Gastrocnemius medialis (tissue), 4 donors: ENCODE measurements around the gene PLEKHA5. TPM values are rescaled to one million over a fixed set of nuclear protein-coding genes. Genes with fewer than 3 reads are reported as not detected.

Experiments used
- ATAC-seq, 2 donors: fragments of 150-250 bp; one replicate each; pipeline ENCODE4 v1.9.1; 2016
- DNase-seq, 2 donors: peaks; one replicate each; pipeline ENCODE4 v3.0.0-alpha.2; 2019
- H3K27ac ChIP-seq, 4 donors: fragments of 200-600 bp; sonication (generic); 1 replicate in 1 of 4; 2 replicates in 3 of 4; pipeline ENCODE4 v1.5.1; 2016 to 2018; ENCODE audit warnings: mild to moderate bottlenecking in 2 of 4, moderate library complexity in 1 of 4
- H3K27me3 ChIP-seq, 3 donors: fragments of 200-600 bp; sonication (generic) in 2 of 3; 1 replicate in 1 of 3; 2 replicates in 2 of 3; pipeline versions ENCODE4 v1.5.1 to v1.6.0; 2016 to 2019; ENCODE audit warnings: mild to moderate bottlenecking in 1 of 3, moderate library complexity in 1 of 3
- H3K36me3 ChIP-seq, 2 donors: fragments of 200-600 bp; sonication (generic) in 1 of 2; one replicate each; pipeline ENCODE4 v1.5.1; 2017 to 2018
- H3K4me1 ChIP-seq, 2 donors: fragments of 200-600 bp; sonication (generic) in 1 of 2; one replicate each; pipeline ENCODE4 v1.5.1; 2016 to 2017; ENCODE audit warnings: mild to moderate bottlenecking in 2 of 2
- H3K4me3 ChIP-seq, 4 donors: fragments of 200-600 bp; sonication (generic) in 3 of 4; 1 replicate in 1 of 4; 2 replicates in 3 of 4; pipeline ENCODE4 v1.5.1; 2016 to 2019; ENCODE audit warnings: mild to moderate bottlenecking in 2 of 4
- H3K9me3 ChIP-seq, 3 donors: fragments of 200-600 bp; sonication (generic) in 2 of 3; 1 replicate in 1 of 3; 2 replicates in 2 of 3; pipeline ENCODE4 v1.5.1; 2016 to 2019
- CTCF ChIP-seq, 5 experiments: fragments of 450-650 bp in 3 of 5; fragments of 200-600 bp in 2 of 5; sonication (generic) in 2 of 5; IDR thresholded peaks in 4 of 5; conservative IDR thresholded peaks in 1 of 5; 1 replicate in 4 of 5; 2 replicates in 1 of 5; pipeline ENCODE4 v1.5.1; 2016 to 2019; ENCODE audit warnings: antibody characterized with exemption in 5 of 5, mild to moderate bottlenecking in 3 of 5, moderate library complexity in 3 of 5
- POLR2A ChIP-seq, 2 donors: fragments of 450-650 bp; IDR thresholded peaks; one replicate each; pipeline ENCODE4 v1.6.1; 2017; ENCODE audit warnings: antibody characterized with exemption in 2 of 2, mild to moderate bottlenecking in 2 of 2, moderate library complexity in 2 of 2
- in situ Hi-C, 4 donors: fragments of 200-750 bp; cut with MboI; loops; one replicate each; pipeline versions ENCODE4 v1.15.0 to v1.8.0; 2017; ENCODE audit warnings: low sequenced_read_pairs in 4 of 4
- intact Hi-C: fragments of 100-400 bp; cut with DNase I; formaldehyde crosslinking; loops from one replicate; pipeline ENCODE4 v1.15.1; 2023; ENCODE audit warnings: low total_unique reads
- total RNA-seq, 4 donors: library from RNA; depleted of rRNA; stranded (reverse); fragments of >200 nt; gene quantifications; one replicate each; pipeline versions ENCODE4 v1.1.0 to v1.2.3, GENCODE V29; 2016

The PLEKHA5 gene
- total RNA-seq, 4 donors from 2014 or later: 1.0 to 2.7 (median 1.5) TPM

DNA sequence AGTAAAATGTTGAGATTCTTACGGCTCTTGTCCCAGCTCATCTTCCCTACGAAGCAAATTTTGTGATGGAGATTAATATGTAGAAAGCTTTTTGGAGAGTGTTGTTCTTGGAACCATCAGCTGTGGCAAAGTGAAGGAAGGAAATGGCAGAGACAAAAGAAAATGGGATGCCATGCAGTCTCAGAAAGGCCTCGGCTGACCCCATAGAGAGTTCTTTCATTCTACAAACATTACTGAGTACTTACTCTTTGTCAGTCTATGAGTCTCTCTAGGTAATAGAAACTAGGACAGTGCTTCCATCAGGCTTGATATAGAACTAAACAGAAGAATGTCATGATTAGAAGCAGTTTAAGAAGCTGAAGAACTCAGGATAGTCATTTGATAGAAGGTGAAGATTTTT lies 134.1 kb downstream of the PLEKHA5 start:
- no peaks in the 10 kb centered on the region for H3K4me1 ChIP-seq
- ATAC-seq: no peak
- H3K27ac ChIP-seq: no peak overlapping the region
- no peaks in the 10 kb centered on the region for H3K27me3 ChIP-seq
- H3K4me3 ChIP-seq: no peak overlapping the region
- no peaks in the 10 kb centered on the region for H3K36me3 ChIP-seq
- DNase-seq: no peak
- TF ChIP-seq POLR2A (IDR thresholded peaks at IDR 0.05): no peak
- TF ChIP-seq CTCF (IDR thresholded peaks at IDR 0.05 in 4 of 5, conservative IDR thresholded peaks at IDR 0.05 in 1 of 5): no peak
- in situ Hi-C loops (no loop called here), intact Hi-C loops (no loop called here)
- H3K9me3 ChIP-seq: no peaks in the 10 kb centered on the region

GRCh38 chr12:19273482-19274330 lies 144.2 kb downstream of the PLEKHA5 start:
- ATAC-seq (peak; percentile 23 to 49), DNase-seq (peak in 1 of 2 donors; percentile 36)
- no peaks in the 10 kb centered on the region for H3K27me3 ChIP-seq
- no peaks in the 10 kb centered on the region for H3K36me3 ChIP-seq
- no peaks in the 10 kb centered on the region for H3K9me3 ChIP-seq
- in situ Hi-C loops (no loop called here), intact Hi-C loops (no loop called here)
- no peak for TF ChIP-seq CTCF (IDR thresholded peaks at IDR 0.05 in 4 of 5, conservative IDR thresholded peaks at IDR 0.05 in 1 of 5)
- TF ChIP-seq POLR2A (IDR thresholded peaks at IDR 0.05): no peak
- no peak overlapping the region for H3K27ac ChIP-seq
- H3K4me3 ChIP-seq: no peak overlapping the region
- no peaks in the 10 kb centered on the region for H3K4me1 ChIP-seq

GRCh38 chr12:19276767-19277166 lies 147.2 kb downstream of the PLEKHA5 start:
- no peak for TF ChIP-seq CTCF (IDR thresholded peaks at IDR 0.05 in 4 of 5, conservative IDR thresholded peaks at IDR 0.05 in 1 of 5)
- no peaks in the 10 kb centered on the region for H3K36me3 ChIP-seq
- no peaks in the 10 kb centered on the region for H3K9me3 ChIP-seq
- intact Hi-C loops: no loop called here
- no peaks in the 10 kb centered on the region for H3K4me1 ChIP-seq
- no peak overlapping the region for H3K27ac ChIP-seq
- ATAC-seq (no peak), DNase-seq (no peak)
- in situ Hi-C loops: loop anchor here in 1 of 4 donors (25.0 kb wide), 1 partner anchor 89 kb away; no protein-coding TSS in a partner anchor
- no peak overlapping the region for H3K4me3 ChIP-seq
- no peaks in the 10 kb centered on the region for H3K27me3 ChIP-seq

- Histone ChIP-seq H3K36me3 (no peaks in the 10 kb centered on the region), H3K4me3 (no peak overlapping the region), H3K27ac (no peak overlapping the region), H3K27me3 (no peaks in the 10 kb centered on the region), H3K9me3 (no peaks in the 10 kb centered on the region), H3K4me1 (no peaks in the 10 kb centered on the region)
- in situ Hi-C loops (loop anchor here in 1 of 4 donors (25.0 kb wide), 1 partner anchor 90 kb away; no protein-coding TSS in a partner anchor), intact Hi-C loops (no loop called here)
- DNase-seq: no peak
- ATAC-seq: no peak
- no peak for TF ChIP-seq CTCF (IDR thresholded peaks at IDR 0.05 in 4 of 5, conservative IDR thresholded peaks at IDR 0.05 in 1 of 5)
- TF ChIP-seq POLR2A (IDR thresholded peaks at IDR 0.05): no peak
These were observed 148.2 kb downstream of the PLEKHA5 start for GRCh38 chr12:19277711-19278110.
